Glomerular endothelial cell (primary cell): ENCODE results near the gene AOPEP. TPM values are rescaled to one million over a fixed set of nuclear protein-coding genes. Genes with fewer than 3 reads are reported as not detected.
"Not testable (repeated sequence)": the region's sequence is repeated elsewhere in the genome, so short reads cannot be mapped to it uniquely, and the experiment has no call there.

ENCODE experiments used
- DNase-seq: peaks from one replicate; pipeline ENCODE4 v3.0.0-alpha.2; 2011; ENCODE audit warnings: low read depth, low spot score; ENCODE audit errors: extremely low read depth
- total RNA-seq: library from RNA; depleted of rRNA; stranded (reverse); fragments of >200 nt; gene quantifications from 2 replicates; pipeline ENCODE4 v1.2.3, GENCODE V29; 2015

AOPEP gene
- total RNA-seq, 1 donor from 2014 or later: 20.7 TPM

DNA sequence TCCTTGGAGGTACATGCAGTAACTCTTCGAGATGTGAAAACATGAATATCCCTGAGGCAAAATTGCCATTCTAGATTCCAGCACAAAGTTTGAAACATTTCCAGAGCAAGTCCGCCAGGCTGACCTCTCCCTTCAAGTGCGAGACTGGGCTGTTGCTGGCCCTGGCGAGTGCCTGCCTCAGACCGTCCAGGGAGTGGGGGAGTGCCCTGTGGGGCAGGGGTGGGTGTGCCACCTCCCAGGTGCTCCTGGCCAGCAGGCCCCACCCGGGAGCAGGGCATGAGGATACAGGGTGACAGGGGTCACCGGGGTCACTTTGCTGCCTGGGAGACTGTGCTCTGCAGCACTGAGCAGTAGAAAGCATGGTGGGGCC, 199.9 kb downstream of the AOPEP start:
- DNase-seq: no peak

GRCh38 chr9:94927048-94927761, 200.7 kb downstream of the AOPEP start:
- DNase-seq: no peak

GRCh38 chr9:94927762-94928670, 201.5 kb downstream of the AOPEP start:
- DNase-seq: no peak

DNA sequence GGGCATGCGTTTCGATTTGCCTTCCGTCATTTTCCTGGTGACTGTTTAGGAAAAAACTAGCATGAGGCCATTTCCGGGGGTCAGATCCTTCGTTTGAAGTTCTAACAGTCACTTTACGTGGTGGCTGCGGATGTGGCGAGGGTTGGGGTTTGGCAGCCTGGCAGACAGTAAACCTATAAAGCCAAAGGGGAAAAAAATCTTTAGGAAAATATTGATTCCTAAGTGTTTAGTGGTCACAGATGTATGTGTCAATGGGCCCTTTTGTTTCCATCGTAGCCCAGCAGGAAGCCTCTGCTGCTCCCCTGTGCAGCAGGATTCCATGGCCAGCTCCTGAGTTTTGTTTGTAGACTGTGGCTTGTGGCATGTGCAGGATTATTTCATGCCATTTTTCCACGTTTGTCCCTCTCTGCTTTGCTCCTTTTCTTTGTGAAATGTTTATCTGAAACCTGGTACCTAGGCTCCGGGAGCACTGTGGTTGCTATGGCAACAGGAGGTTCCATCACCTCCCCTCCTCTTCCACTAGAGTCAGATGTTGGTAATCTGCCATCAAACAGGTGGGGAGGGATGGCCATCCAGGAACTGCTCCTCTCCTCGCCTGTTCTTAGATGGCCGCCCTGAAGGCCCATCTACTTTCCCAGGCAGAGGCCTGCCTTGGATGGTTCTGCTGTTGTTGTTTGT, 202.3 kb downstream of the AOPEP start:
- DNase-seq: no peak

- DNase-seq: peak; percentile 91
These were observed 202.9 kb downstream of the AOPEP start for GRCh38 chr9:94929369-94929756.

DNA sequence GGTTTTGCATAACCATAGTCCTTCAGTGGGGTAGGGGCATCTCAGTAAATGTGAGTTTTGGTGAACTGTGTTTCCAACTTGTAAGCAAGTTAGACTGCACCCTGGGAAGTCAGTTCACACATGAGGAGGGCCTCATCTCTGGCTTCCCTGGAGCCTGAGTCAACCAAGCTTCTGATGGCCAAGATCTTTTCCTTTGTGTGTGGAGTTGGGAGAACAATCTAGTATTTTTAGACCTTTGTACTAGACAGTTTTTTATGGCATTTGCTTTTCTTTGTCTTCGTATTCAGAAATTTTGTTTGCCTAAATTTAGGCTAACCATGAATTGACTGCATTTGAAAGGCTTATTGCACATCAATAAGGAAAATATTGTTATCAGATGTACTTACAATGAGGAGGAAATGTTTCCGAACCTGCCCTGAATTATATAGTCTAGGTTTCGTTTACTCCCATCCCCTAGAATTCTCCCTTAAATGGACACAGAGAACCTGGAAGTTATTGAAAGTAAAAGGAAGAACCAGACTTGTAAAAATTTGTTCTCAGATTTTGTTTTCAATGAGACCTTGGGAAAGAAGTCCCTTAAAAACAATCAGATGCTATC, 204.6 kb downstream of the AOPEP start:
- DNase-seq: no peak

DNA sequence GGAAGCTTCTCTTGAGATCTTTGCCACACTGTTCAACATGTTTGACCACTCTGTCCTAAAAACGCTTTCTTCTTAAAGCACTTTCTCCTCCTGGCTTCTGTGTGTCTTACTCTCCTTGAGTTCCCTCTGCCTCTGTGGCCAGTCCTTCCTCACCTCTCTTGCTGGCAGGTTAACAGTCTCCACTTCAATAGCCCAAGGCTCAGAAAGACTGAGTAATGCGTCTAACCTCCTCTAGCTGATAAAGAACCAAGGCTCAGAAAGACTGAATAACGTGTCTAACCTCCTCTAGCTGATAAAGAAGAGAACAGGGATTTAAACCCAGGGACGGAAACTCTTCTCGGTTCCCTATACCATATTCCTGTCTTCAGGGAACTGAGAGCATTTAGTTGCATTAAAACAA, 205.2 kb downstream of the AOPEP start:
- DNase-seq: no peak

GRCh38 chr9:94932652-94933510, 206.4 kb downstream of the AOPEP start:
- no peak for DNase-seq

GRCh38 chr9:94933511-94933828, 207.0 kb downstream of the AOPEP start:
- no peak for DNase-seq

DNA sequence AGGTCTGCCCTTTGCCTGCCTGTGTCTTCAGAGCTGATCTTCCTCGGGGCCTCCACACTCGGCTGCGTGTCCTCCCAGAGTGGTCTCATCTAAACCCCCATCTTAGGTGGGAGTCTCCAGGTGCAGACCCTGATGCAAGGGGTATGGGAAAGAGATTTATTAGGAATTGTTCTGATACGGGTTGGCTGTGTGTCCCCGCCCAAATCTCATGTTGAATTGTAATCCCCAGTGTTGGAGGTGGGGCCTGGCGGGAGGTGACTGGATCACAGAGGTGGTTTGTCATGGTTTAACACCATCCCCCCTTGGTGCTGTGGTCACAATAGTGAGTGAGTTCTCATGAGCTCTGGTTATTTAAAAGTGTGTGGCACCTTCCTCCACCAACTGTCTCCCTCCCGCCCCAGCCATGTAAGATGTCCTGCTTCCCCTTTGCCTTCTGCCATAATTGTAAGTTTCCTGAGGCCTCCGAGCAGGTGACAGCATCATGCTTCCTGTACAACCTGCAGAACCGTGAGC, 208.4 kb downstream of the AOPEP start:
- DNase-seq: no peak

DNA sequence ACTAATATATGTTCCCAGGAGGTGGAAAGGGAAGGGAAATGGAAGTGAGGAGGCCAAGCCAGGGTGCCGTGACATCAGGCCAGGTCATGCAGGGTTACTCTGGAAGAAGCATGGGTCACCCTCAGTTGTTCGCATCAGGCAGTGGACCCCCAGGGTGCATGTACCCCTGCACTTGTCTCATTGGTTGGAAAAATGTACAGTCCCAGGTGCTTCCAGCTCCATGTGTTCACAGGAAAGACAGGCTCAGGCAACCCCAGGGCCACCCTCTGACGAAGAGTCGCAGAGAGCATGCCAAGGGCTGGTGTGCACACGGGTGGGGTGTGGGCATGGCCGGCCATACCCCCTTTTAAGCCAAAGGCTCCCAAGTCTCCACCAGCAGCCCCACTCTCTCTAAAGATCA, 208.9 kb downstream of the AOPEP start:
- no peak for DNase-seq

GRCh38 chr9:94936419-94936818, 209.9 kb downstream of the AOPEP start:
- no peak for DNase-seq

GRCh38 chr9:94937214-94937903, 210.9 kb downstream of the AOPEP start:
- DNase-seq: no peak

- no peak for DNase-seq
These were observed 211.9 kb downstream of the AOPEP start for GRCh38 chr9:94938384-94938783.

GRCh38 chr9:94940296-94940695, 213.8 kb downstream of the AOPEP start:
- DNase-seq: not testable (repeated sequence)

GRCh38 chr9:94941211-94941875, 214.8 kb downstream of the AOPEP start:
- DNase-seq: no peak

DNA sequence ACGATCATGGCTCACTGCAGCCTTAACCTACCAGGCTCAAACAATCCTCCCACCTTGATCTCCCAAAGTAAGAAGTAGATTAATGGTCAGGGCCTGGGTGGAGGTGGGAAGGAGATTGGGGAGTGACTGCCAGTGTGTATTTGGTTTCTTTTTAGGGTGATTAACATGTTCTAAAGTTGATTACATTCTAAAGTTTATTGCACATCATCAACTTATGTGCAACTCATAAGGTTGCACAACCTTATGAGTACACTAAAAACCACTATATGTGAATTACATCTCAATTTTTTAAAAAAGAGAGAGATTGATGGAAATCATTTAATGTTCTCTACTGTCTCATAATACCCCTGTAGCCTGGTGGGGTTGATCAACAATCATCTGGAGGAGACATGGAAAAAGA, 218.1 kb downstream of the AOPEP start:
- DNase-seq: no peak

GRCh38 chr9:94945197-94946144, 219.0 kb downstream of the AOPEP start:
- no peak for DNase-seq
